Measurements from ENCODE around the gene PFDN1.

GRCh38 chr5:140249536-140249935, 53.4 kb downstream of the PFDN1 start:
- TF ChIP-seq SIN3A (IDR thresholded peaks at IDR 0.05; ENCODE audit: low read depth) (no peak), SP1 (IDR thresholded peaks at IDR 0.05; ENCODE audit: low read depth) (no peak), YY1 (IDR thresholded peaks at IDR 0.05; ENCODE audit: extremely low read depth, insufficient replicate concordance, low read depth, low read length) (no peak), POLR2A (IDR thresholded peaks at IDR 0.05; ENCODE audit: borderline replicate concordance, extremely low read depth, insufficient read depth, insufficient read length) (no peak), FOSL1 (IDR thresholded peaks at IDR 0.05; ENCODE audit: low read depth) (no peak)
